Thyroid gland (tissue), 4 donors: ENCODE results near the gene CKLF. TPM values are rescaled to one million over a fixed set of nuclear protein-coding genes. Genes with fewer than 3 reads are reported as not detected.

ENCODE experiments used
- DNase-seq, 2 donors: peaks; one replicate each; pipeline ENCODE4 v3.0.0-alpha.2; 2019
- H3K27ac ChIP-seq, 3 donors: fragments of 200-600 bp; sonication (generic); 1 replicate in 2 of 3; 2 replicates in 1 of 3; pipeline ENCODE4 v1.5.1; 2016 to 2019; ENCODE audit warnings: mild to moderate bottlenecking in 1 of 3, moderate library complexity in 1 of 3
- H3K27me3 ChIP-seq: fragments of 200-600 bp; sonication (generic); one replicate; pipeline ENCODE4 v1.5.1; 2019
- H3K36me3 ChIP-seq, 2 donors: fragments of 200-600 bp; sonication (generic); one replicate each; pipeline ENCODE4 v1.5.1; 2016 to 2019
- H3K4me1 ChIP-seq, 2 donors: fragments of 200-600 bp; sonication (generic); one replicate each; pipeline ENCODE4 v1.5.1; 2017 to 2019
- H3K4me3 ChIP-seq, 3 donors: fragments of 200-600 bp; sonication (generic); replicated peaks in 1 of 3; 1 replicate in 2 of 3; 2 replicates in 1 of 3; pipeline ENCODE4 v1.5.1; 2016; ENCODE audit warnings: mild to moderate bottlenecking in 1 of 3
- H3K9me3 ChIP-seq: fragments of 200-600 bp; sonication (generic); one replicate; pipeline ENCODE4 v1.5.1; 2017
- POLR2A ChIP-seq, 2 donors: fragments of 450-650 bp; IDR thresholded peaks; one replicate each; pipeline ENCODE4 v1.6.1; 2017; ENCODE audit warnings: antibody characterized with exemption in 2 of 2, mild to moderate bottlenecking in 2 of 2, moderate library complexity in 1 of 2
- WGBS, 2 donors: methylation state at CpG; one replicate each; pipeline ENCODE4 v1.1.5; 2017; 5-methylcytosine and 5-hydroxymethylcytosine counted together
- intact Hi-C: fragments of 100-400 bp; cut with DNase I; formaldehyde crosslinking; loops from one replicate; pipeline ENCODE4 v1.15.1; 2023
- total RNA-seq, 4 donors: library from RNA; depleted of rRNA; stranded (reverse); fragments of >200 nt; gene quantifications; one replicate each; pipeline ENCODE4 v1.2.3, GENCODE V29; 2016
- TF ChIP-seq, protein P1 (sequence below), 6 experiments: fragments of 200-600 bp in 3 of 6; fragments of 450-650 bp in 3 of 6; sonication (generic) in 3 of 6; IDR thresholded peaks; one replicate each; pipeline ENCODE4 v1.5.1; 2016 to 2019; ENCODE audit warnings: antibody characterized with exemption in 6 of 6, mild to moderate bottlenecking in 2 of 6, inconsistent platforms in 1 of 6, moderate library complexity in 1 of 6

Gene CKLF
- total RNA-seq, 4 donors from 2014 or later, result 22.1 to 79.4 (median 49.9) TPM

DNA sequence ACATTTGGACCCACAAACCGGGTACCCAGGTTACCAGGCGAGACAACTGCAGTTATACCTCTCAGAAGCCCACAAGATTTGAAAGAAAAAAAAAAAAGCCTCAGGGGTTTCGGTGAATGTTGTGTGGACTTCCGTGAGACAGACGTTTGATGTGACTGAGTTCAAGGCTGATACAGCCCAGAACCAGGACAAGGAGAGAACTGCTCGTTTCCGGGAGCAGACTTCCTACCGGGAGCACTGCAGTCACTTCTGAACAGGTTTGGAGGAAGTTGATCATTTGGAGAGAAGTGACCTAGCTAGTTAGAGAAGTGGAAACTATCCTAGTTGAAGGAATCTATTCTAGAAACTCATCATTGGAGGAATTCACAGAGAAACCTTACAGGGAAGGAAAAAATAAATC lies 847 bp downstream of the CKLF start:
- TF ChIP-seq, protein P1, sequence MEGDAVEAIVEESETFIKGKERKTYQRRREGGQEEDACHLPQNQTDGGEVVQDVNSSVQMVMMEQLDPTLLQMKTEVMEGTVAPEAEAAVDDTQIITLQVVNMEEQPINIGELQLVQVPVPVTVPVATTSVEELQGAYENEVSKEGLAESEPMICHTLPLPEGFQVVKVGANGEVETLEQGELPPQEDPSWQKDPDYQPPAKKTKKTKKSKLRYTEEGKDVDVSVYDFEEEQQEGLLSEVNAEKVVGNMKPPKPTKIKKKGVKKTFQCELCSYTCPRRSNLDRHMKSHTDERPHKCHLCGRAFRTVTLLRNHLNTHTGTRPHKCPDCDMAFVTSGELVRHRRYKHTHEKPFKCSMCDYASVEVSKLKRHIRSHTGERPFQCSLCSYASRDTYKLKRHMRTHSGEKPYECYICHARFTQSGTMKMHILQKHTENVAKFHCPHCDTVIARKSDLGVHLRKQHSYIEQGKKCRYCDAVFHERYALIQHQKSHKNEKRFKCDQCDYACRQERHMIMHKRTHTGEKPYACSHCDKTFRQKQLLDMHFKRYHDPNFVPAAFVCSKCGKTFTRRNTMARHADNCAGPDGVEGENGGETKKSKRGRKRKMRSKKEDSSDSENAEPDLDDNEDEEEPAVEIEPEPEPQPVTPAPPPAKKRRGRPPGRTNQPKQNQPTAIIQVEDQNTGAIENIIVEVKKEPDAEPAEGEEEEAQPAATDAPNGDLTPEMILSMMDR (IDR thresholded peaks at IDR 0.05), result no peak
- no peak for TF ChIP-seq POLR2A (IDR thresholded peaks at IDR 0.05)
- H3K27me3 ChIP-seq, result no peaks in the 10 kb centered on the region
- H3K27ac ChIP-seq, result peak overlapping the region in 1 of 3 donors; percentile 17
- WGBS, 2 donors, result 32 to 42% methylated on average over 8 of the region's 8 CpGs
- no peaks in the 10 kb centered on the region for H3K36me3 ChIP-seq
- DNase-seq, result no peak
- no peaks in the 10 kb centered on the region for H3K9me3 ChIP-seq
- intact Hi-C loops, result loop anchor here (5.0 kb wide), 1 partner anchor 36 kb away; no protein-coding TSS in a partner anchor
- peaks cover 29 to 35% of the 10 kb centered on the region in 2 donors for H3K4me1 ChIP-seq
- peak overlapping the region in 2 of 3 donors; percentile 51 to 53 for H3K4me3 ChIP-seq

DNA sequence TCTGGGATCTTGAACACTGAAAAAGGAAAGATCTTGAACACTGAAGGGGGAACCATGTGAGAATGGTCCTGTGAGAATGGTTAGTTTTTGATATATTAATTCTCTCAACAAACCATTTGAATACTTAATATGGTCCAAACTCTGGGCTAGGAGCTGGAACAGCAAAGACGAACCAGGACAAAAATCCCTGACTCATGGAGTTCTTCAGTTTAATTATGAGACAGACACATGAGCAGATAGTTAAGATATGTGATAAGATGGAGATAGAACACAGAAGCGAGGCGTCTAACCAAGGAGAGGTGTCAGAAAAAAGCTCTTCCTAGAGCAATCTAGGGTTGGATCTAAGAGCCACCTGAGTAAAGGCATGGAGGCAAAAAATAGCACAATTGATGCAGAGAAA lies 1.6 kb downstream of the CKLF start:
- H3K4me1 ChIP-seq, result peaks cover 21 to 31% of the 10 kb centered on the region in 2 donors
- TF ChIP-seq, protein P1 (IDR thresholded peaks at IDR 0.05), result no peak
- TF ChIP-seq POLR2A (IDR thresholded peaks at IDR 0.05), result no peak
- DNase-seq, result no peak
- no peaks in the 10 kb centered on the region for H3K27me3 ChIP-seq
- intact Hi-C loops, result loop anchor here (5.0 kb wide), 1 partner anchor 37 kb away; no protein-coding TSS in a partner anchor
- WGBS, 2 donors, result 90 to 97% methylated on average over 3 of the region's 3 CpGs
- no peaks in the 10 kb centered on the region for H3K36me3 ChIP-seq
- H3K27ac ChIP-seq, result peak overlapping the region in 1 of 3 donors; percentile 17
- H3K4me3 ChIP-seq, result no peak overlapping the region
- no peaks in the 10 kb centered on the region for H3K9me3 ChIP-seq

DNA sequence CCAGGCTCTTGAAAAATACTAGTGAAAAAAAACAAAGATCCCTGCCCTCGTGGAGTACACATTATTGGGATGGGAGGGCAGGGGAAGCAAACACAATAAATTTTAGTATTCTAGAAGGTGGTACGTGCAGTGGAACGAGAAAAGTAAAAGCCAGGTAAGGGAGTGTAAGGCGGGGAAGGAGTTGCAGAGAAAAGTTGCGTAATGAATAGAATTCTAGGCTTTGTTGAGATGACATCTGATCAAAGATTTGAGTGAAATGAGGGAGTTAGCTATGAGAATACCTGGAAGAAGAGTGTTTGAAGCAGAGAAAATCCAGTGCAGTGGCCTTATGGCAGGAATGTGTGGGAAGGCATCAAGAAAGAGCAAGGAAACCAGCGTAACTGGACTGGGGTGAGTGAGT lies 2.1 kb downstream of the CKLF start:
- no peak overlapping the region for H3K27ac ChIP-seq
- TF ChIP-seq, protein P1 (IDR thresholded peaks at IDR 0.05), result no peak
- no peak for TF ChIP-seq POLR2A (IDR thresholded peaks at IDR 0.05)
- no peaks in the 10 kb centered on the region for H3K27me3 ChIP-seq
- DNase-seq, result no peak
- intact Hi-C loops, result loop anchor here (5.0 kb wide), 1 partner anchor 37 kb away; no protein-coding TSS in a partner anchor
- WGBS, 2 donors, result 89 to 93% methylated on average over 6 of the region's 6 CpGs
- peaks cover 17 to 31% of the 10 kb centered on the region in 2 donors for H3K4me1 ChIP-seq
- H3K4me3 ChIP-seq, result no peak overlapping the region
- H3K36me3 ChIP-seq, result no peaks in the 10 kb centered on the region
- H3K9me3 ChIP-seq, result no peaks in the 10 kb centered on the region

DNA sequence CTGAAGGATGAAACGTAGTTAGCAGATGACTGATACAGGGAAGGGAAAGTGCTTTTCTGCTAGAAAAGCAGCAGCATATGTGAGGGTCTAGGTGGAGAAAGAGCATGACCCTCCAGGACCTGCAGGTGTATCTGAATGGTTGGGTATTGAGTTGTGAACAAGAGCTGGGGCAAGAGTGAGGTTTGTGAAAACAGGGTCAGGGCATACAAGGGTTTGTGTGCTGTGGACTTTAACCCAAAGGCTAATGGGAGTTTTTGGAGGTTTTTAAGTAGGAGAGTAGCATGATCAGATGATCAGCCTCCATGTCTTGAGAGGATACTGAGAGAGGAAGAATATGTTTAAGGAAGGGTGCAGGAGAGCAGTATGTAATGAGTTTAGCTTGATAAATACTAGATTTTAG lies 7.7 kb downstream of the CKLF start:
- TF ChIP-seq, protein P1 (IDR thresholded peaks at IDR 0.05), result no peak
- no peak for TF ChIP-seq POLR2A (IDR thresholded peaks at IDR 0.05)
- Histone ChIP-seq H3K36me3 (no peaks in the 10 kb centered on the region), H3K9me3 (no peaks in the 10 kb centered on the region), H3K4me3 (no peak overlapping the region), H3K27ac (no peak overlapping the region), H3K27me3 (no peaks in the 10 kb centered on the region), H3K4me1 (peaks cover 0 to 4% of the 10 kb centered on the region in 2 donors)
- WGBS, 2 donors, result 87 to 94% methylated on average over 1 of the region's 1 CpG
- DNase-seq, result no peak
- intact Hi-C loops, result no loop called here

DNA sequence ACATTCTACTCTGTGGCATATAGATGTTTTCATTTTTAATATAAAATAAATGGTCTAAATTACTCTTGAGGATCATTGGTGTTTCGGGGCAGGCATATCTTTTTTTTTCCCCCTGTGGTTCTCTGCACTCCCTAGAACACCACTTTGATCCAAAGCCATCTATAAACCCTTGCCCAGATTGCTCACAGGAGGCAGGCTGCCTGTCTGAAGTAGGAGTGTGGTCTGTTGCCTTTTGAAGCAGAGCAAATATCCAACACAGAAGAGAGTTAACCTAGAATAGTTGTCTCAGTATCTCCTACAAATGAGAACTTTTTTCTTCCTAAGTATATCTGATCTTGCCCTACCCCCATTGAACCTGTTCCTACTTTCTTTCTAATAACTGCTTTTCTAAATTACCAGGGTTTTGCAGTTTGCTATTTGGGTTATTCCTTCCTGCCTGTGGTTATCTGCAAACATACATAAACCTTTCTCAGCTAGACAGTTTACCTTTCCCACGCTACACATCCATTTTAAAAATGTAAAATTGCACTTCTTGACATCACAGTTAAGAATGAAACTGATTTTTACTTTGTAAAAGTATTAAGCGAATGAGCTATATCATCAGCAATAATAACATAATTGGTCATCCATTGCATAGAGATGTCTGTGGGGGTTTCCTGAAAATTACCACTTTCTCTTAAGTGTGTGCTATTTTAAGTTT lies 9.2 kb downstream of the CKLF start:
- WGBS, 2 donors, result 90 to 96% methylated on average over 3 of the region's 3 CpGs
- Histone ChIP-seq H3K4me1 (peaks cover 0 to 4% of the 10 kb centered on the region in 2 donors), H3K27ac (no peak overlapping the region), H3K27me3 (no peaks in the 10 kb centered on the region), H3K9me3 (no peaks in the 10 kb centered on the region), H3K4me3 (no peak overlapping the region), H3K36me3 (peaks cover 0 to 5% of the 10 kb centered on the region in 2 donors)
- DNase-seq, result no peak
- TF ChIP-seq, protein P1 (IDR thresholded peaks at IDR 0.05), result no peak
- TF ChIP-seq POLR2A (IDR thresholded peaks at IDR 0.05), result no peak
- intact Hi-C loops, result no loop called here
